HG02763 (cell line): ENCODE results near the gene F12.
"Not testable (repeated sequence)": the region's sequence is repeated elsewhere in the genome, so short reads cannot be mapped to it uniquely, and the experiment has no call there.

ENCODE experiments used
- ATAC-seq: cut with Tn5 transposase; IDR thresholded peaks from one replicate; pipeline ENCODE4 v1.9.1; 2021; ENCODE audit warnings: mild to moderate bottlenecking, moderate library complexity; ENCODE audit not compliant: unreplicated experiment

F12 gene

DNA sequence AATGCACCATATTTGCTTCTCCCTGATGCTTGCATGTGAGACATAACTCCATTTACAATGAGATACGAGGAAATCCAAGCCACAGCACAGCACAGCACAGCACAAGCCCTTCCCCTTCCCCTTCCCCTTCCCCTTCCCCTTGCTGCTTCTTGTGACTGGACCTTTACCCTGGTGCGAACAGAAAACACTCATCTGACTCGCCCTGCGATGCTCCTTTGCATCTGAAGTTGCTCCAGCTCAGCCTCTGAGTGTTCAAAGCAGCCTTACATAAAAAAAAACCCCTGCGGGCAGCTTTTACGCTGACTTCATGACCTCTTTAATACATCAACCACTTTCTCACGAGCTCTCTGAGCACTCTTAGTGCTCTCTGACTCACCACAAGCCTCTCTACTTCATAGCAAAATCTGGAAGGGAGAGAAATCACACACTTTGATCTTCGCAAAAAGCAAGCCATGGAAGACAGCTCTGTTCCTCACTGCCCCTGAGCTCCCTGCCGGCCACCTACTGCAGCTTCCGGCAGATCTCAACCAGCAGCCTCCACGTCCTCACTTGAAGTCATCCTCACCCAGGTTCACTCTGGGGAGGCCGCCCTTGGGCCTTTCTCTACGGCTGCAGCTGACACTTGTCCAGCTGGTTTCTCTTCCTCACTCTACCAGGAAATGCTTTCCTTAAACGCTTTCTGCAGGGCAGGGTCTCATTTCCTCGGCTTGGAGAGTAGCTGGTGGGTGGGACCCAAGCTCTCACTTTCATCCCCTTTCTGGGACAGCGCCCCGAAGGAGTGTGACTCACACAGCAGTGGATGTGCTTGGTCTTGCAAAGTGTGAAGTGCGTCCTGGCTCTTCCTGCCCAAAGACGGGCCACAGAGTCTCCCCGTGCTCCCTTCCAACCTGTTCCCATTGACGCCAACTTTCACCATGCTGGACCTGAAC lies 19.9 kb downstream of the F12 start:
- peak; percentile 32 for ATAC-seq

- ATAC-seq, result no peak
Observed at GRCh38 chr5:177388521-177389052, 20.8 kb downstream of the F12 start.

DNA sequence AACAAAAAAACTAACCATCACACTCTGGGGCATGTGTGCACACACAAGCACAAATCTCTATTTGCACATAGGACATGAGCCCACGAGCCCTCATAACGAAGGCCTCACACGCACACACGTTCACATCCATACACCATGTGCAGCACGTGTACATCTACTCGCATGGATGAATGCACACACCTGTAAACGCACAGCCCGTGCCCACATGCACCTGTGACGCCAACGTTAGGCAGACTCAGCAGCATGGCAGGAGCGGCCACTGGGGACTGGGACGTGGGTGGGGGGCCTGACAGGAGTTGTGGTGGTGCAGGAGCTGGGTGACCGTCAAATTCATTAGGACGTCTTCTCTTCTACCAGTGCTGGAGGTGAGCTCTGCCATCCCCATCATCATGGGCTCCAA lies 22.0 kb downstream of the F12 start:
- no peak for ATAC-seq

DNA sequence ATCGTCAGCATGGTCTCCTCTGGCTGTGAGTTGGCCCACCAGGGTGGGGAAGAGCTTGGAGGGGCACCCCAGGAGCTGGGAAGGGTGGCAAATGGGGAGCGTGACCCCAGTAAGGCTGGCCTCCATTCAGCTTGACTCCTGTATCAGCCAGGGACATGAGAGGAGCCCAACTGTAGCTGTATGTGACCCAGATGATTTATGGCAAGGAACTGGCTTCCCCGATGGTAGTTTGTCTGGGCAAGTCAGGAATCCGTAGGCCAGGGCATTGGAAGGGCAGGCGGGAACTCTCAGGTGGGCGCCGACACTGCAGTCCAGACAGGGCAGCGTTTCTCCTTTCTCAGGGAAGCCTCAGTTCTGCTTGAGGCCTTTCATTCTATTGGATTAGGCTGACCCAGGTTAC lies 22.8 kb downstream of the F12 start:
- ATAC-seq, result no peak

- ATAC-seq, result no peak
Observed at GRCh38 chr5:177385720-177386119, 23.6 kb downstream of the F12 start.

- no peak for ATAC-seq
Observed at GRCh38 chr5:177384134-177384533, 25.2 kb downstream of the F12 start, which contains the start of gene SLC34A1. Gene SLC34A1 (plus strand): TSS chr5:177384434. CDS start chr5:177385742, 1,308 bp downstream.

- no peak for ATAC-seq
Observed at GRCh38 chr5:177383181-177383580, 26.2 kb downstream of the F12 start.

GRCh38 chr5:177382423-177383029 lies 26.8 kb downstream of the F12 start:
- no peak for ATAC-seq

DNA sequence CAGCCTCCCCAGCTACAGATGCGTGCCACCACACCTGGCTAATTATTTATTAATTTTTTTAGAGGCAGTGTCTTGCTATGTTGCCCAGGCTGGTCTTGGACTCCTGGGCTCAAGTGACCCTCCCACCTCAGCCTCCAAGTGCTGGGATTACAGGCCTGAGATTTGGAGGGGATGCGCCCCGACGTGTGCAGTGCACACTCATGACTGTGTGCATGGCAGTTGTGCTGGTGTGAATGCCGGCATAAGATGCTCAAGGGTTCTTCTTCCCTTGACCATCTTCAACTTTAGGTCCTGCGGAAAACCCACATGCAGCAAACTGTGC lies 28.6 kb downstream of the F12 start:
- ATAC-seq, result no peak

DNA sequence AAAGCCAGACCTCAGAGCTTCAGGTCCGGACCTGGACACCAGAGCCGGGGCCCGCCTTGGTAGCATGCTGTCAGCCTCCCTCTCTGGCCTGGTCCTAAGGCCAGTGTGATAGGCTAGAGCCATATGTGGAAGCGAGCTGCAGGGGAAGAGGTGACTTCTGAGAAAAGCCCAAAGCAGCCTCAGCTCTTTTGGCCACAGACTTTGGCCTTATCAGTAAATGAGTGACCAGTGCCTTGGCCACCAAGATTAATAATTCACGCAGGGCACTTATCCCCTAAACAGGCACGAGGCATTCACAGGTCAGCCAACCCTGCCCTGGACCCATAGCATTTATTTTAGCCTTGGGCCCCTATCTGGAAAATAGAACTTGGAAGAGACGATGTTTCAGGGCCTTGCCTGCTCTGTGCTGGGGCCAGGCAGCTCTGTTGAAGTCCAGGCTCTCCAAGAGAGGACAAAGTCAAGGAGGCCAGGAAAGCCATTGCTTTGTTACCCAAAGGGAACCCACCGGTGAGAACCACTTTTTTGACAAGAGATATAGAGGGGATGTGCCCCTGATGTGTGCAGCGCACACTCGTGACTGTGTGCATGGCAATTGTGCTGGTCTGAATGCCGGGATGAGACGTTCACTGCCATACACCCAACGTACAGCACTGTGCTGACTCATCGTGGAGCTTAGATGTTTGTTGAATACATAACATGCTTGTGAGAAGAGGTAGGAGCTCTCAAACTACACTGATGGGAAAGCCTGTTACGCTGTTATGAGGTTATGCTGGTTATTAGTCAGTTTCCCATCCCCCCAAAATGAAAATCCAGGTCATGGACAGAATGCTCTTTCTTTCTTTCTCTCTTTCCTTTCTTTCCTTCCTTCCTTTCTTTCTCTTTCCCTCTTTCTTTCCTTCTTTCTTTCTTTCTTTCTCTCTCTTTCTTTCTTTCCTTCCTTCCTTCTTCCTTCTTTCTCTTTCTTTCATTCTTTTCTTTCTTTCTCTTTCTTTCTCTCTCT lies 30.2 kb downstream of the F12 start:
- no peak for ATAC-seq

DNA sequence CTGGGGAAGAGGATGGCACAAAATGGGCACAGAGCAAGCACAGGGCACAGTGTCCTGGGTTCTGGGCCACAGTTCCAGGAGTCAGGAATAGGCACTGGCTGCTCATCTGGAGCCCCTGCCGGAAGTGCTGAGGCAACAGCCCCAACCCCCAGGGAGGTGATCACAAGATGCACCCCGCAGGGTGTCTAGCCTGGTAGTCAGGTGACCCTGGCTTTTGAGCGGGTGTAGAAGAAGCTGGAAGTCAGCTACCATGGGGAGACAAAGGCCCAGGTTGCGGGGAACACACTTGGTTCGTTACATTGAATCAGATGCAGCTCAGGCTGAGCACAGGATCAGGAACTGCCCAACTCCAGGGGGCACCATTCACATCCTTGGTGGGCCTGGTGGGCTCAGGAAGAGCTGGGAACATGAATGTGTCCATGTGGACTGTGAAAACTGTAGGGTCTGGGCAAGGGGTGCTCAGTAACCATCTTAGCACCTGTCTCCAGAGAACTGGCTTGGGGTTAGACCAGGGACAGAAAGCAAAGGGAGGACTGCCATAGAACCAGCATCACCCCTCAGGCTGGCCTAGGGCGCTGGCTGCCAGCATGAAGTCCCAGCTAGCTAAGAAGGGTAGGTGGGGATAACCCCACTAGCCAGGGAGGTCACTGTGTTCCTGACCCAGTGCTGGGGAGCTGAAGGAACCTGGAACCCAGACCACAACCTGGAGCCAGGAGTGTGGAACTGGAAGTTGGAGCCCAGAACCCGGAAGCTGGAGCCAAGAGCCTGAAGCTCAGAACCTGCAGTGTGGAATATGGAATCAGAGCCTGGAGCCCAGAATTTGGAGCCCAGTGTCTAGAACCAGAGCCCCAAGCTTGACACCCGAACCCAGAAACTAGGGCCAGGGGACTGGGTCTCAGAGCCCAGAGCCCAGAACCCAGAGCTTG lies 31.2 kb downstream of the F12 start:
- ATAC-seq, result no peak

DNA sequence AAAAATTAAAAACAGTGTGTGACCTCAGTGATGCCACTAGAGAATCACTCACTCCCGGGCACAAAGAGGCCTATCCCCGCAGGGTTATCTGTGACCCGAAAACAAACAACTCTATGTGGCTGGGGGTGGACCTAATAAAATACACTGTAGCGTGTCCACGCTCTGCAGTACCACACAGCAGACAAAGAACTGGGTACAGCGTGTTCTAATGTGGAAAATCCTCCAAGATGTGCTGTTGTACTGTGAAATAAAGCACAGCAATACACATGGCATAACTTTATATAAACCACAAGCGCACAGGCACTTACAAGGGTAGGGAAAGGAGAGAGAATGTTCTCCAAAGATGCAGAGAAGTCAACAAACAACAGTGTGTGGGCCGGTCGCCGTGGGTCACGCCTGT lies 33.3 kb downstream of the F12 start:
- no peak for ATAC-seq

DNA sequence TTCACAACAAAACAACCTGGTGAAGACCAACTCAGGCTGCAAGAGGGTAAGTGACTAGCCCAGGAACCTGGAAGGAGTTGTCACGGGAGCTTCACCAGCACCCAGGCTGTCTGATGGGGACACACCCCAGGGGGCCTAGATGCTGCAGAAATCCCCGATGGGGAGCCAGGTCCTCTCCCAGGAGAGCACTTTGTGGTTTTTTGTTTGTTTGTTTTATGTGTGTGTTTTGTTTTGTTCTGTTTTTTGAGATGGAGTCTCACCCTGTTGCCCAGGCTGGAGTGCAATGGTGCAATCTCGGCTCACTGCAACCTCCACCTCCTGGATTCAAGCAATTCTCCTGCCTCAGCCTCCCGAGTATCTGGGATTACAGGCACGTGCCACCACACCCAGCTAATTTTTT lies 33.8 kb downstream of the F12 start:
- ATAC-seq, result not testable (repeated sequence)

DNA sequence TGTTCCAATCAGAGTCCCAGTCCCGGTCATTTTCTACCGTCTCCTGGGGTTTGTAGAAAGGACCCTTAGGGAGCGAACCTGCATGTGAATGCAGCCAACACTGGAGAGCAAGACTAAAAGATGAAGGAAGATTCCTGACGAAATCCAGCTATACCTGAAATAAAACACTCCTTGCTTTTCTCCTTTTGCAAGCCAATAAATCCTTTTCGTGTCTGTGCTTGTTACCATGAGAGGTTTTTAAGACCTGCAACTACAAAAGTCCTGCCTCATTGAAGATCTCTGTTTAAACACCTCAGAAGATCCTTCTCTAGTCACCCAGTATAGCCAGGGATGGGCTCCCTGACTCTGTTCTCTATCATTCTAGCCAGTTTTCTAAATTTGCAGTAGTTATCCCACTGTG lies 35.2 kb downstream of the F12 start:
- ATAC-seq, result no peak

- ATAC-seq, result no peak
Observed at GRCh38 chr5:177373806-177374205, 35.6 kb downstream of the F12 start.

DNA sequence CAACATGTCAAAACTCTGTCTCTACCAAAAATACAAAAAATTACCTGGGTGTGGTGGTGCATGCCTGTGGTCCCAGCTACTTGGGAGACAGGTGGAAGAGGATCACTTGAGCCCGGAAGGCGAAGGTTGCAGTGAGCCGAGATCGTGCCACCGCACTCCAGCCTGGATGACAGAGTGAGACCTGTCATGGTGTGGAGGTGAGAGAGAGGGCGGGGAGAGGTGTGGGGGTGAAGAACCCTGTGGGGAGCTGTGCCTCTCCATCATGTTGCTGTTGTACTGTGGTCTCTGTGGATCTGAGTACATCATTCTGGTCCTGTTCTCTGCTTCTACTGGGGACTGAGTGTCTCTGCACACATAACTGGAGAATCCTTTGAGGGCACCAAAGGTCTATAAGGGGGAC lies 36.5 kb downstream of the F12 start:
- ATAC-seq, result no peak

DNA sequence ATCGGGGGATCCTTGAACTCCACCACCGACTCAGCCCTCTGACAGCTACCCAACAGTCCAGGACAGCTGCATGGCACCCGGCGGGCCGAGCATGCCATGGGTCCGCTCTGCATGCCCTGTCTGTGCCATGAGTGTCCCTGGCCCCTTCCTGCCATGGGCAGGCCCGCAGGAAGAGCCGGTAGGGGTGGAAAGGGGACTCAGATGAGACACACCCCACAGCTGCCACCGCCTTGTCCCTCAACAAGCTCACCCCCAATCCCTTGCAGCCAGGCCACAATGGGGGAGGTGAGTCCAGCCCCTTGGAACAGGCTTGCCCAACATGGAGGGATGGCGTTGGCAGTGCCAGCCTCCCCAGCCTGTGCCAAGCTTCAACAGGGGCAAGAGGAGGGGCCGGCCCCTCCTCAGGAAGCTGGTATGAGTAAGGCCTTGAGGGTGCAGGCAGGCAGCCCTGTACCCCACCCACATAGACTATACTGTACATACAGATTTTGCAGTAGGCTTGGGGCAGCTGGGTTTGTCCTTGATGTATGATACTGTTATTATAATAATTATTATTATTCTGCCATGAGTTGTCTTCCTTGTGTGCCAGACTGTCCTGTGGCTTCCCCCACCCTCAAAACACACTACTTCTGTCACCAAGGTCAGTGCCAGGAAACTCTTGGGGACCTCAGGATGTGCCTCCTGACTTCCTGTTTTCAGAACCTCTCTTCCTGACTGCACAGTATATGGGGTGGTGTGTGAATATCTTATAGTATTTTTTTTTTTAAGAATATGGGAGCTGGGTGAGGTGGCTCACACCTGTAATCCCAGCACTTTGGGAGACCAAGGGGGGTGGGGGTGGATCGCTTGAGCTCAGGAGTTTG lies 37.1 kb downstream of the F12 start:
- ATAC-seq, result no peak

DNA sequence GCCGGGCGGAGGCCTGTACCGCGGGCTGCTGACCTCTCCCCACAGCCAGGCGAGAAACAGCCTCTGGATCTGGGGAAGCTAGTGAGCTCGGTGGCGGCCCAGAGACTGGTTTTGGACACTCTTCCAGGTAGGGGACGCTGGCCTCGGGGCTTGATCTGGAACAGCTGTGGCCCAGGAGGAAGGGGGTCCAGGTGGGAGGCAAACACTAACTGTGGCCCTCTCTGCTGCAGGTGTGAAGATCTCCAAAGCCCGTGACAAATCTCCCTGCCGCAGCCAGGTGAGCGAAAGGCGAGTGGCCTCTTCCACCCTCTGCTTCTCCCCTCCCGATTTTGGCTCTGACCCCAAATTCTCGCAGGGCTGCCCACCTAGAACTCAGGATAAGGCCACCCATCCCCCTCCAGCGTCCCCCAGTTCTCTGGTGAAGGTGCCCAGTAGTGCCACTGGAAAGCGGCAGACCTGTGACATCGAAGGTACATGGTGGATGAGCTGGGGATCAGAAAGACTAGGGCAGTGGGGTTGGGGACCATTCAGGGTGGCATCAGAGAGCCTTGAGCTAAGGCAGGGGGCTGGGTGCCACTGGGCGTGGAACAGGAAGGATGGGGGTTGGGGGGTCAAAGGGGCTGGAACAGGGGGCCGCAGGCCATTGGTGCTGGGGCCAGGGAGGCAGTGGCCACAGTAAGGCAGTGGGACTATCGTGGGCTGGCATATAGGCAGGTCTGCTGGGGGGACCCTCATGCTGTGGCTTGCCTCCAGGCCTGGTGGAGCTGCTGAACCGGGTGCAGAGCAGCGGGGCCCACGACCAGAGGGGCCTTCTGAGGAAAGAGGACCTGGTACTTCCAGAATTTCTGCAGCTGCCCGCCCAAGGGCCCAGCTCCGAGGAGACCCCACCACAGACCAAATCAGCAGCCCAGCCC lies 38.0 kb downstream of the F12 start:
- ATAC-seq, result no peak
